HepG2 (cell line): ENCODE measurements around the gene STAP2. TPM values are rescaled to one million over a fixed set of nuclear protein-coding genes. Genes with fewer than 3 reads are reported as not detected.

Experiments used
- ATAC-seq: fragments of 200-7000 bp; cut with Tn5 transposase; 3 replicates; pipeline ENCODE4 v1.9.1; 2020; ENCODE audit warnings: mild to moderate bottlenecking, moderate library complexity
- BruUV-seq: library from RNA; stranded (reverse); fragments of 400-500 nt; replicated peaks from 2 replicates; lab custom pipeline; 2021; lab: Mats Ljungman, UMichigan
- CTCF ChIA-PET: fragments of 300-600 bp; formaldehyde crosslinking; extraction: SDS; loops from one replicate; lab custom pipeline; 2021; ENCODE audit warnings: low total read pairs, inconsistent platforms, low intra/inter-chr PET ratio; lab: Yijun Ruan, JAX
- POLR2A ChIA-PET: fragments of 350-600 bp; sonication (Branson Sonifier 250); formaldehyde crosslinking; loops from one replicate; lab custom pipeline; 2020; ENCODE audit warnings: antibody characterized with exemption, inconsistent platforms; lab: Yijun Ruan, JAX
- DNase-seq: peaks from one replicate; pipeline ENCODE4 v3.0.0-alpha.2; 2015; ENCODE audit warnings: low spot score
- FAIRE-seq: peaks from 3 replicates; lab custom pipeline; 2011; peaks lifted over from hg19 to GRCh38; lab: Jason Lieb, UNC
- H2AFZ ChIP-seq: one replicate; pipeline ENCODE4 v1.6.1; 2011; ENCODE audit warnings: low read length, inconsistent platforms
- H3K27ac ChIP-seq: fragments of 300-600 bp; 3 replicates; pipeline ENCODE4 v1.8.0; 2011; ENCODE audit warnings: mixed run types, mild to moderate bottlenecking, mixed read lengths, low read length, inconsistent platforms; ENCODE audit not compliant: insufficient read depth; ENCODE audit errors: extremely low read length
- H3K27me3 ChIP-seq, 2 experiments: fragments of 200-600 bp in 1 of 2; 2 replicates in 1 of 2; 3 replicates in 1 of 2; pipeline versions ENCODE4 v1.6.0 to v1.8.0; 2011; ENCODE audit warnings: low read length in 2 of 2, mild to moderate bottlenecking in 2 of 2, moderate library complexity in 2 of 2, inconsistent platforms in 1 of 2; ENCODE audit not compliant: insufficient read depth in 2 of 2, control insufficient read depth in 1 of 2
- H3K36me3 ChIP-seq, 2 experiments: fragments of 200-600 bp in 1 of 2; replicated peaks in 1 of 2; 2 replicates in 1 of 2; 3 replicates in 1 of 2; pipeline versions ENCODE4 v1.5.1 to v1.8.0; 2011; ENCODE audit warnings: low read length in 2 of 2, inconsistent platforms in 1 of 2; ENCODE audit not compliant: insufficient read depth in 2 of 2, control insufficient read depth in 1 of 2
- H3K4me1 ChIP-seq: 2 replicates; pipeline ENCODE4 v1.5.1; 2012; ENCODE audit warnings: low read length, inconsistent platforms; ENCODE audit not compliant: insufficient read depth
- H3K4me2 ChIP-seq: 2 replicates; pipeline ENCODE4 v1.6.0; 2011; ENCODE audit warnings: low read depth, low read length, inconsistent platforms
- H3K4me3 ChIP-seq, 3 experiments: fragments of 200-600 bp in 1 of 3; sonication (generic), shearing (Covaris generic) in 1 of 3; replicated peaks in 1 of 3; 2 replicates each; pipeline ENCODE4 v1.5.1; 2011 to 2016; ENCODE audit warnings: low read length in 3 of 3, inconsistent platforms in 2 of 3, low read depth in 2 of 3, mild to moderate bottlenecking in 2 of 3, control low read depth in 1 of 3, mixed read lengths in 1 of 3; ENCODE audit not compliant: insufficient read depth in 1 of 3
- H3K79me2 ChIP-seq: one replicate; pipeline ENCODE4 v1.6.1; 2011; ENCODE audit warnings: low read length, inconsistent platforms; ENCODE audit not compliant: insufficient read depth
- H3K9ac ChIP-seq: 2 replicates; pipeline ENCODE4 v1.6.0; 2011; ENCODE audit warnings: mild to moderate bottlenecking, low read depth, low read length, inconsistent platforms; ENCODE audit not compliant: insufficient read depth
- H3K9me3 ChIP-seq: 2 replicates; pipeline ENCODE4 v1.5.1; 2012; ENCODE audit warnings: mild to moderate bottlenecking, low read length
- H4K20me1 ChIP-seq: 2 replicates; pipeline ENCODE4 v1.6.0; 2011; ENCODE audit warnings: inconsistent platforms, mild to moderate bottlenecking, low read length, moderate library complexity; ENCODE audit not compliant: insufficient read depth
- CTCF ChIP-seq: sonication (generic); formaldehyde crosslinking; IDR thresholded peaks from 2 replicates; pipeline ENCODE4 v1.5.0; 2020; ENCODE audit warnings: mild to moderate bottlenecking, missing genetic modification reagents, moderate library complexity
- HHEX ChIP-seq: IDR thresholded peaks from 2 replicates; pipeline ENCODE4 v1.6.1; 2016; ENCODE audit warnings: control low read depth
- KLF16 ChIP-seq, 2 experiments: sonication (generic) in 1 of 2; formaldehyde crosslinking in 1 of 2; IDR thresholded peaks; 2 replicates each; pipeline versions ENCODE4 v1.6.1 to v1.8.0; 2016 to 2023; ENCODE audit warnings: missing genetic modification reagents in 2 of 2, missing compliant biosample characterization in 1 of 2
- PATZ1 ChIP-seq: sonication (generic); formaldehyde crosslinking; IDR thresholded peaks from 2 replicates; pipeline ENCODE4 v1.4.0; 2020; ENCODE audit warnings: missing genetic modification reagents
- RAD21 ChIP-seq: fragments of 450-650 bp; formaldehyde crosslinking; IDR thresholded peaks from 2 replicates; pipeline ENCODE4 v1.5.0; 2020; ENCODE audit warnings: mild to moderate bottlenecking
- RFX3 ChIP-seq: IDR thresholded peaks from 2 replicates; pipeline ENCODE4 v1.6.1; 2016; ENCODE audit warnings: missing biosample characterization, missing genetic modification reagents
- SMC3 ChIP-seq: IDR thresholded peaks from 2 replicates; pipeline ENCODE4 v1.6.1; 2011; ENCODE audit warnings: low read length, improper control_type of control experiment
- SNAPC5 ChIP-seq: sonication (generic); formaldehyde crosslinking; IDR thresholded peaks from 2 replicates; pipeline ENCODE4 v1.8.1; 2023; ENCODE audit warnings: mild to moderate bottlenecking, missing genetic modification reagents, borderline replicate concordance
- STAG1 ChIP-seq: sonication (generic); formaldehyde crosslinking; IDR thresholded peaks from 2 replicates; pipeline ENCODE4 v1.4.0; 2020; ENCODE audit warnings: missing genetic modification reagents
- XRCC5 ChIP-seq: fragments of 200-400 bp; formaldehyde crosslinking; optimal IDR thresholded peaks from 2 replicates; pipeline ENCODE3; 2017; ENCODE audit warnings: mild to moderate bottlenecking, low read length
- ZBTB7A ChIP-seq: sonication (generic); formaldehyde crosslinking; IDR thresholded peaks from 2 replicates; pipeline ENCODE4 v1.8.0; 2022; ENCODE audit warnings: mild to moderate bottlenecking, missing genetic modification reagents
- ZMYM3 ChIP-seq: sonication (generic); formaldehyde crosslinking; IDR thresholded peaks from 2 replicates; pipeline ENCODE4 v1.5.1; 2020; ENCODE audit warnings: mild to moderate bottlenecking, missing genetic modification reagents
- ZNF740 ChIP-seq: sonication (generic); formaldehyde crosslinking; IDR thresholded peaks from 2 replicates; pipeline ENCODE4 v1.4.0; 2020; ENCODE audit warnings: missing genetic modification reagents
- ZSCAN9 ChIP-seq: IDR thresholded peaks from 2 replicates; pipeline ENCODE4 v1.6.1; 2016; ENCODE audit warnings: borderline replicate concordance
- WGBS: methylation state at CpG from one replicate; pipeline ENCODE4 v1.1.6; 2017; ENCODE audit warnings: low lambda C conversion rate; 5-methylcytosine and 5-hydroxymethylcytosine counted together
- in situ Hi-C: cut with HindIII; loops from 2 replicates; pipeline ENCODE4 v1.10.0; 2017; ENCODE audit warnings: low pct_unique_long_range_greater_than_20kb; ENCODE audit not compliant: extremely low pct_ligation_motif_present
- intact Hi-C: fragments of 100-400 bp; cut with micrococcal nuclease; formaldehyde crosslinking; loops from one replicate; pipeline ENCODE4 v1.10.0; 2022; ENCODE audit not compliant: unreplicated experiment
- polyA plus RNA-seq, 8 experiments: library from polyadenylated mRNA; depleted of rRNA in 3 of 8; stranded (reverse) in 7 of 8; unstranded in 1 of 8; fragments of >200 nt; fragmentation: Illumina TruSeq in 4 of 8; extraction: Trizol in 4 of 8; gene quantifications; 2 replicates each; pipeline versions ENCODE4 v1.2.1 to v1.2.3, GENCODE V29; 2011 to 2016; ENCODE audit warnings: low read depth in 4 of 8, missing spikeins in 1 of 8, mixed read lengths in 1 of 8; ENCODE audit not compliant: insufficient read depth in 1 of 8
- total RNA-seq, 5 experiments: library from RNA; depleted of rRNA; stranded (reverse); fragments of >200 nt; fragmentation: Illumina TruSeq; extraction: Trizol; gene quantifications; 2 replicates each; pipeline ENCODE4 v1.2.3, GENCODE V29; 2016; ENCODE audit warnings: low read depth in 1 of 5

Gene STAP2
- total and polyA plus RNA-seq, 2 of the 13 experiments (the other 11 are each of a cell fraction or from before 2014, with no cell fraction given): 39.0 to 43.7 TPM

GRCh38 chr19:4354282-4354681 is 15.7 kb upstream of the STAP2 start:
- FAIRE-seq (no peak), ATAC-seq (no peak), DNase-seq (no peak)
- H3K4me3 ChIP-seq: no peak overlapping the region
- H3K27ac ChIP-seq: no peak overlapping the region
- H3K4me2 ChIP-seq: no peak overlapping the region
- ChIA-PET POLR2A (interaction anchor here (1.5 kb wide), 1 partner anchor 22 kb away, joined by 3 read pairs; no protein-coding TSS in a partner anchor), CTCF (interaction anchor here (3.1 kb wide), 1 partner anchor 86 kb away, joined by 41 read pairs; no protein-coding TSS in a partner anchor)
- no peak overlapping the region for H2AFZ ChIP-seq
- no peak overlapping the region for H3K9ac ChIP-seq
- no peaks in the 10 kb centered on the region for H3K79me2 ChIP-seq
- no peaks in the 10 kb centered on the region for H3K4me1 ChIP-seq
- no peak for TF ChIP-seq HHEX
- H3K27me3 ChIP-seq: no peaks in the 10 kb centered on the region
- H3K9me3 ChIP-seq: no peaks in the 10 kb centered on the region
- peaks cover 4 to 7% of the 10 kb centered on the region in 2 experiments; a peak in 2 of 5 replicates for H3K36me3 ChIP-seq
- BruUV-seq: no TSS peak
- intact Hi-C loops: no loop called here
- in situ Hi-C loops: loop anchor here (5.0 kb wide), 1 partner anchor 87 kb away; no protein-coding TSS in a partner anchor
- 97% methylated on average over 5 of the region's 12 CpGs for WGBS
- H4K20me1 ChIP-seq: no peaks in the 10 kb centered on the region

GRCh38 chr19:4352701-4353121 is 14.1 kb upstream of the STAP2 start:
- POLR2A ChIA-PET: interaction anchor here (1.0 to 1.9 kb wide), 7 partner anchors 10 to 118 kb away, joined by 3 to 22 read pairs (median 5); partner anchors contain the start of genes MPND and SHD
- TF ChIP-seq SNAPC5 (no peak), XRCC5 (peak; percentile 49), ZBTB7A (CRISPR knock-in tag) (0 out of 2 replicates have a peak, but pooled peaks have one; percentile 17), ZNF740 (0 out of 2 replicates have a peak, but pooled peaks have one; percentile 67), ZSCAN9 (CRISPR knock-in tag) (0 out of 2 replicates have a peak, but pooled peaks have one; percentile 25), STAG1 (CRISPR knock-in tag) (peak; percentile 65), KLF16 (CRISPR knock-in tag; IDR thresholded peaks at IDR 0.05) (0 out of 4 replicates have a peak, but pooled peaks of 1 of the 2 experiments have one; percentile 44), SMC3 (peak; percentile 78), PATZ1 (CRISPR knock-in tag) (peak; percentile 68), CTCF (CRISPR knock-in tag) (peak; percentile 75), ZMYM3 (CRISPR knock-in tag) (peak; percentile 38; the same call in 1 of the 2 replicates), RFX3 (CRISPR knock-in tag) (no peak), RAD21 (CRISPR knock-in tag) (peak; percentile 52)

More at GRCh38 chr19:4352701-4353121, 14.1 kb upstream of the STAP2 start:
- H3K4me3 ChIP-seq: no peak overlapping the region
- in situ Hi-C loops: loop anchor here (5.0 kb wide), 1 partner anchor 85 kb away; no protein-coding TSS in a partner anchor
- intact Hi-C loops: loop anchor here (1.0 kb wide), 1 partner anchor 85 kb away; no protein-coding TSS in a partner anchor
- FAIRE-seq: peak; percentile 42
- H3K79me2 ChIP-seq: no peaks in the 10 kb centered on the region
- H3K9ac ChIP-seq: no peak overlapping the region
- H2AFZ ChIP-seq: no peak overlapping the region
- WGBS: 59% methylated on average over 9 of the region's 9 CpGs
- no peaks in the 10 kb centered on the region for H3K4me1 ChIP-seq
- peaks cover 0 to 7% of the 10 kb centered on the region in 2 experiments; a peak in 1 of 5 replicates for H3K36me3 ChIP-seq
- no peaks in the 10 kb centered on the region for H4K20me1 ChIP-seq
- no peaks in the 10 kb centered on the region for H3K27me3 ChIP-seq
- CTCF ChIA-PET: interaction anchor here (0.6 to 3.1 kb wide), 3 partner anchors 83 to 120 kb away, joined by 3 to 41 read pairs (median 3); no protein-coding TSS in a partner anchor
- no peak overlapping the region for H3K27ac ChIP-seq
- ATAC-seq: peak; percentile 22; the same call in 2 of the 3 replicates
- H3K4me2 ChIP-seq: no peak overlapping the region
- no TSS peak for BruUV-seq
- peak; percentile 47 for DNase-seq
- H3K9me3 ChIP-seq: no peaks in the 10 kb centered on the region
